ENCODE measurements around the gene GIMAP5. TPM values are rescaled to one million over a fixed set of nuclear protein-coding genes. Genes with fewer than 3 reads are reported as not detected.

The GIMAP5 gene
- total and polyA plus RNA-seq, 10 of the 15 experiments (the other 5 are each of a cell fraction or from before 2014, with no cell fraction given), result 3.7 to 9.1 (median 6.7) TPM

- no peak for TF ChIP-seq ETV6 (conservative IDR thresholded peaks at IDR 0.05 in 1 of 2, IDR thresholded peaks at IDR 0.05 in 1 of 2; ENCODE audit: borderline replicate concordance in 1 of 2, low read depth in 1 of 2)
Observed at GRCh38 chr7:150780292-150780691, 43.1 kb downstream of the GIMAP5 start (continued).

- Histone ChIP-seq H3K27me3 (replicated peaks in 1 of 2; ENCODE audit: control insufficient read depth in 2 of 2, insufficient read depth in 2 of 2, low read length in 1 of 2) (no peaks in the 10 kb centered on the region), H3K27ac (ENCODE audit: control insufficient read depth, insufficient read depth) (no peak overlapping the region), H3K79me2 (ENCODE audit: control insufficient read depth, insufficient read depth, low read length) (no peaks in the 10 kb centered on the region), H3K9ac (ENCODE audit: control insufficient read depth, insufficient read depth, low read length) (no peak overlapping the region), H3K4me3 (no peak overlapping the region), H3K4me2 (ENCODE audit: control insufficient read depth, insufficient read depth) (no peak overlapping the region), H3K9me3 (replicated peaks; ENCODE audit: control insufficient read depth, insufficient read depth, low read length) (no peaks in the 10 kb centered on the region), H3K4me1 (ENCODE audit: control insufficient read depth, insufficient read depth, low read length) (peaks cover 12% of the 10 kb centered on the region), H3K36me3 (ENCODE audit: control insufficient read depth in 2 of 2, insufficient read depth in 2 of 2, low read length in 1 of 2) (no peaks in the 10 kb centered on the region), H4K20me1 (ENCODE audit: control insufficient read depth, insufficient read depth) (no peaks in the 10 kb centered on the region), H2AFZ (ENCODE audit: control insufficient read depth, low read depth, low read length) (no peak overlapping the region)
- CTCF ChIA-PET, result interaction anchor here (0.6 to 7.1 kb wide), 7 partner anchors 25 to 204 kb away, joined by 3 to 70 read pairs (median 3); no protein-coding TSS in a partner anchor
- no TSS peak for BruUV-seq (replicated peaks)
- ATAC-seq (peak; percentile 22; the same call in 2 of the 3 replicates), DNase-seq (ENCODE audit: low read depth, low spot score) (no peak), FAIRE-seq (no peak)
- 2% methylated on average over 3 of the region's 3 CpGs for WGBS (ENCODE audit: insufficient coverage, insufficient replicate concordance, low lambda C conversion rate, missing lambda C conversion rate)
- SMC1A ChIA-PET (ENCODE audit: uncharacterized antibody, unreplicated experiment), result interaction anchor here (2.0 to 6.3 kb wide), 4 partner anchors 10 to 117 kb away, joined by 5 to 52 read pairs (median 16); no protein-coding TSS in a partner anchor
- POLR2A ChIA-PET, result interaction anchor here (0.5 kb wide), 1 partner anchor 243 kb away, joined by 4 read pairs; the partner anchor contains the start of gene ATG9B
- RAD21 ChIA-PET (ENCODE audit: unreplicated experiment), result interaction anchor here (0.5 to 1.2 kb wide), 4 partner anchors 38 to 1246 kb away, joined by 3 to 4 read pairs (median 3); no protein-coding TSS in a partner anchor
- intact Hi-C loops (cut with micrococcal nuclease; ENCODE audit: unreplicated experiment), result no loop called here
- in situ Hi-C loops (cut with MboI), result no loop called here
- TF ChIP-seq RELA (IDR thresholded peaks at IDR 0.05; ENCODE audit: borderline replicate concordance, partially characterized antibody) (no peak), YBX1 (IDR thresholded peaks at IDR 0.05) (no peak), IKZF1 (conservative IDR thresholded peaks at IDR 0.05) (0 out of 2 replicates have a peak, but pooled peaks have one; percentile 16), ZNF687 (IDR thresholded peaks at IDR 0.05) (0 out of 2 replicates have a peak, but pooled peaks have one; percentile 38), KLF5 (IDR thresholded peaks at IDR 0.05; ENCODE audit: partially characterized antibody) (no peak), CBX3 (IDR thresholded peaks at IDR 0.05; ENCODE audit: borderline replicate concordance, low read depth) (no peak), HCFC1 (IDR thresholded peaks at IDR 0.05; ENCODE audit: low read length) (no peak), CREM (IDR thresholded peaks at IDR 0.05; ENCODE audit: low read depth) (no peak), HDAC2 (IDR thresholded peaks at IDR 0.05) (no peak), BACH1 (IDR thresholded peaks at IDR 0.05; ENCODE audit: borderline replicate concordance) (no peak), ELK1 (IDR thresholded peaks at IDR 0.05; ENCODE audit: low read depth, low read length) (no peak), PML (IDR thresholded peaks at IDR 0.05; ENCODE audit: low read length) (no peak), NR2C1 (IDR thresholded peaks at IDR 0.05) (no peak), POU2F2 (IDR thresholded peaks at IDR 0.05; ENCODE audit: borderline replicate concordance, low read depth, low read length) (no peak), MEF2B (IDR thresholded peaks at IDR 0.05; ENCODE audit: partially characterized antibody, poor library complexity, severe bottlenecking) (peak; percentile 71), ASH2L (IDR thresholded peaks at IDR 0.05; ENCODE audit: borderline replicate concordance, low read depth) (no peak)
Observed at GRCh38 chr7:150781103-150781502, 43.9 kb downstream of the GIMAP5 start.
